HG03103 (cell line): Measurements from ENCODE around the gene SPPL2B.

Experiments
- ATAC-seq: cut with Tn5 transposase; IDR thresholded peaks from one replicate; pipeline ENCODE4 v1.9.1; 2021; ENCODE audit warnings: low read depth; ENCODE audit not compliant: unreplicated experiment

Gene SPPL2B

GRCh38 chr19:2321565-2322283, 6.8 kb upstream of the SPPL2B start:
- ATAC-seq, result no peak

GRCh38 chr19:2323707-2324106, 4.8 kb upstream of the SPPL2B start:
- no peak for ATAC-seq

GRCh38 chr19:2324220-2324948, 4.1 kb upstream of the SPPL2B start:
- no peak for ATAC-seq

- ATAC-seq, result no peak
Measured at GRCh38 chr19:2325281-2326046, 3.0 kb upstream of the SPPL2B start.

- no peak for ATAC-seq
Measured at GRCh38 chr19:2326699-2327360, 1.7 kb upstream of the SPPL2B start.

- no peak for ATAC-seq
Measured at GRCh38 chr19:2327773-2328400, 597 bp upstream of the SPPL2B start.

GRCh38 chr19:2329149-2329478, 630 bp downstream of the SPPL2B start:
- no peak for ATAC-seq

- ATAC-seq, result no peak
Measured at GRCh38 chr19:2329501-2329916, 1.0 kb downstream of the SPPL2B start.

- ATAC-seq, result no peak
Measured at GRCh38 chr19:2330255-2330631, 1.8 kb downstream of the SPPL2B start.

GRCh38 chr19:2330632-2331284, 2.3 kb downstream of the SPPL2B start:
- no peak for ATAC-seq

- ATAC-seq, result no peak
Measured at GRCh38 chr19:2331601-2332246, 3.2 kb downstream of the SPPL2B start.

GRCh38 chr19:2332341-2333026, 4.0 kb downstream of the SPPL2B start:
- ATAC-seq, result no peak

- no peak for ATAC-seq
Measured at GRCh38 chr19:2333027-2333806, 4.7 kb downstream of the SPPL2B start.

- ATAC-seq, result no peak
Measured at GRCh38 chr19:2333807-2334211, 5.3 kb downstream of the SPPL2B start.

- no peak for ATAC-seq
Measured at GRCh38 chr19:2334426-2334825, 5.9 kb downstream of the SPPL2B start.

GRCh38 chr19:2334986-2335846, 6.7 kb downstream of the SPPL2B start:
- ATAC-seq, result no peak

GRCh38 chr19:2335848-2336247, 7.4 kb downstream of the SPPL2B start:
- ATAC-seq, result no peak
